HCT116 (cell line): ENCODE data around the gene KPNB1. TPM values are rescaled to one million over a fixed set of nuclear protein-coding genes. Genes with fewer than 3 reads are reported as not detected.

Source experiments
- ATAC-seq: fragments of 200-7000 bp; cut with Tn5 transposase; 2 replicates; pipeline ENCODE4 v1.9.1; 2020; ENCODE audit warnings: mild to moderate bottlenecking, moderate library complexity
- BruUV-seq: library from RNA; stranded (reverse); fragments of 400-500 nt; replicated peaks from 2 replicates; lab custom pipeline; 2021; lab: Mats Ljungman, UMichigan
- CTCF ChIA-PET: fragments of 300-600 bp; sonication (Branson Sonifier 250); formaldehyde crosslinking; loops from one replicate; lab custom pipeline; 2021; ENCODE audit warnings: antibody characterized with exemption; lab: Charles Lee
- POLR2A ChIA-PET: fragments of 300-600, 350-600 bp; sonication (Branson Sonifier 250); formaldehyde crosslinking; loops from one replicate; lab custom pipeline; 2021; ENCODE audit warnings: antibody characterized with exemption; lab: Charles Lee
- RAD21 ChIA-PET, 2 experiments: fragments of 300-600 bp; sonication (Branson Sonifier 250); formaldehyde crosslinking; loops; one replicate each; lab custom pipeline; 2023; ENCODE audit warnings: low total read pairs in 2 of 2; ENCODE audit not compliant: uncharacterized antibody in 2 of 2, unreplicated experiment in 2 of 2, low non-redundant PET in 1 of 2; lab: Charles Lee
- DNase-seq: peaks from one replicate; pipeline ENCODE4 v3.0.0-alpha.2; 2010; ENCODE audit warnings: low read depth, low spot score
- H2AFZ ChIP-seq: fragments of 200-600 bp; shearing (Covaris generic), sonication (generic); 2 replicates; pipeline ENCODE4 v1.6.1; 2017; ENCODE audit warnings: low read depth, mixed run types, mixed read lengths, antibody characterized with exemption, low read length; ENCODE audit not compliant: poor library complexity, severe bottlenecking
- H3K27ac ChIP-seq: 2 replicates; pipeline ENCODE4 v1.5.1; 2012; ENCODE audit warnings: low read depth, low read length
- H3K27me3 ChIP-seq: fragments of 200-600 bp; sonication (generic); 2 replicates; pipeline ENCODE4 v1.6.1; 2016; ENCODE audit warnings: mixed run types, low read length, mixed read lengths; ENCODE audit not compliant: insufficient read depth
- H3K36me3 ChIP-seq, 2 experiments: fragments of 200-500 bp in 1 of 2; fragments of 200-600 bp in 1 of 2; sonication (Bioruptor generic) in 1 of 2; sonication (generic) in 1 of 2; 2 replicates each; pipeline versions ENCODE4 v1.5.1 to v1.6.1; 2014 to 2016; ENCODE audit warnings: low read length in 2 of 2, inconsistent platforms in 1 of 2, mixed read lengths in 1 of 2, mixed run types in 1 of 2; ENCODE audit not compliant: insufficient read depth in 2 of 2, control insufficient read depth in 1 of 2
- H3K4me1 ChIP-seq, 2 experiments: fragments of 200-600 bp in 1 of 2; sonication (generic) in 1 of 2; 2 replicates each; pipeline versions ENCODE4 v1.5.1 to v1.6.1; 2012 to 2017; ENCODE audit warnings: low read length in 2 of 2, inconsistent platforms in 1 of 2, mild to moderate bottlenecking in 1 of 2, mixed read lengths in 1 of 2, mixed run types in 1 of 2, moderate library complexity in 1 of 2; ENCODE audit not compliant: insufficient read depth in 2 of 2, control insufficient read depth in 1 of 2
- H3K4me2 ChIP-seq: fragments of 200-600 bp; sonication (generic); 2 replicates; pipeline ENCODE4 v1.6.1; 2017; ENCODE audit warnings: mixed run types, low read length, mixed read lengths
- H3K4me3 ChIP-seq, 2 experiments: fragments of 200-600 bp in 1 of 2; sonication (generic) in 1 of 2; replicated peaks in 1 of 2; 2 replicates each; pipeline ENCODE4 v1.5.1; 2011 to 2016; ENCODE audit warnings: low read length in 2 of 2, control low read depth in 1 of 2, low read depth in 1 of 2, mild to moderate bottlenecking in 1 of 2, mixed read lengths in 1 of 2, mixed run types in 1 of 2
- H3K79me2 ChIP-seq: fragments of 200-600 bp; sonication (generic); 2 replicates; pipeline ENCODE4 v1.6.1; 2017; ENCODE audit warnings: mild to moderate bottlenecking, mixed run types, low read length, moderate library complexity, mixed read lengths; ENCODE audit not compliant: insufficient read depth
- H3K9ac ChIP-seq: fragments of 200-600 bp; sonication (generic); 2 replicates; pipeline ENCODE4 v1.6.1; 2016; ENCODE audit warnings: low read length, mixed read lengths
- H3K9me2 ChIP-seq: fragments of 200-600 bp; sonication (generic), shearing (Covaris generic); 2 replicates; pipeline ENCODE4 v1.6.1; 2017; ENCODE audit warnings: mixed run types, mild to moderate bottlenecking, moderate library complexity; ENCODE audit not compliant: insufficient read depth
- H3K9me3 ChIP-seq, 2 experiments: fragments of 200-500 bp in 1 of 2; fragments of 200-600 bp in 1 of 2; sonication (Bioruptor generic) in 1 of 2; sonication (generic) in 1 of 2; 2 replicates each; pipeline ENCODE4 v1.6.1; 2014 to 2017; ENCODE audit warnings: low read length in 2 of 2, mixed read lengths in 2 of 2, inconsistent platforms in 1 of 2, low read depth in 1 of 2, mild to moderate bottlenecking in 1 of 2, mixed run types in 1 of 2, moderate library complexity in 1 of 2; ENCODE audit not compliant: control insufficient read depth in 1 of 2, insufficient read depth in 1 of 2
- H4K20me1 ChIP-seq: fragments of 200-600 bp; sonication (generic), shearing (Covaris generic); 2 replicates; pipeline ENCODE4 v1.6.1; 2017; ENCODE audit warnings: mixed run types, mild to moderate bottlenecking, moderate library complexity; ENCODE audit not compliant: insufficient read depth
- ATF3 ChIP-seq: IDR thresholded peaks from 2 replicates; pipeline ENCODE4 v1.6.1; 2012
- CBX3 ChIP-seq: IDR thresholded peaks from 2 replicates; pipeline ENCODE4 v1.6.1; 2012; ENCODE audit warnings: low read depth
- CEBPB ChIP-seq: IDR thresholded peaks from 2 replicates; pipeline ENCODE4 v1.6.1; 2012; ENCODE audit warnings: low read depth
- CTCF ChIP-seq, 3 experiments: fragments of 200-600 bp in 1 of 3; sonication (generic) in 1 of 3; IDR thresholded peaks in 2 of 3; conservative IDR thresholded peaks in 1 of 3; 2 replicates each; pipeline ENCODE4 v1.5.1; 2012 to 2017; ENCODE audit warnings: low read depth in 2 of 3, low read length in 2 of 3, antibody characterized with exemption in 1 of 3, borderline replicate concordance in 1 of 3, control low read depth in 1 of 3, mild to moderate bottlenecking in 1 of 3, mixed read lengths in 1 of 3, mixed run types in 1 of 3, moderate library complexity in 1 of 3; ENCODE audit not compliant: insufficient read depth in 1 of 3
- EGR1 ChIP-seq: IDR thresholded peaks from 2 replicates; pipeline ENCODE4 v1.6.1; 2012; ENCODE audit warnings: low read depth
- ELF1 ChIP-seq: IDR thresholded peaks from 2 replicates; pipeline ENCODE4 v1.6.1; 2012; ENCODE audit warnings: low read depth, borderline replicate concordance
- EZH2 ChIP-seq: fragments of 200-600 bp; sonication (generic); IDR thresholded peaks from 2 replicates; pipeline ENCODE4 v1.6.1; 2017; ENCODE audit warnings: antibody characterized with exemption, mixed run types
- EZH2phosphoT487 ChIP-seq: fragments of 200-600 bp; IDR thresholded peaks from 2 replicates; pipeline ENCODE4 v1.6.1; 2018; ENCODE audit warnings: antibody characterized with exemption, borderline replicate concordance
- JUND ChIP-seq: IDR thresholded peaks from 2 replicates; pipeline ENCODE4 v1.6.1; 2012
- MAX ChIP-seq: IDR thresholded peaks from 2 replicates; pipeline ENCODE4 v1.6.1; 2012
- POLR2A ChIP-seq: IDR thresholded peaks from 2 replicates; pipeline ENCODE4 v1.7.0; 2011; ENCODE audit warnings: borderline replicate concordance; ENCODE audit not compliant: insufficient read depth, insufficient read length; ENCODE audit errors: extremely low read depth
- POLR2AphosphoS5 ChIP-seq: IDR thresholded peaks from 2 replicates; pipeline ENCODE4 v1.6.1; 2011; ENCODE audit warnings: mild to moderate bottlenecking, low read depth, low read length, moderate library complexity
- SIN3A ChIP-seq: IDR thresholded peaks from 2 replicates; pipeline ENCODE4 v1.6.1; 2012; ENCODE audit warnings: low read depth
- SP1 ChIP-seq: IDR thresholded peaks from 2 replicates; pipeline ENCODE4 v1.6.1; 2012; ENCODE audit warnings: low read depth
- SRF ChIP-seq: IDR thresholded peaks from 2 replicates; pipeline ENCODE4 v1.6.1; 2012; ENCODE audit warnings: low read depth
- TCF7L2 ChIP-seq: IDR thresholded peaks from 2 replicates; pipeline ENCODE4 v1.7.0; 2011; ENCODE audit warnings: borderline replicate concordance, inconsistent platforms; ENCODE audit not compliant: insufficient read depth, insufficient read length; ENCODE audit errors: extremely low read depth
- YY1 ChIP-seq: IDR thresholded peaks from 2 replicates; pipeline ENCODE4 v1.6.1; 2011; ENCODE audit warnings: low read length, low read depth, moderate library complexity, mild to moderate bottlenecking; ENCODE audit not compliant: insufficient replicate concordance; ENCODE audit errors: extremely low read depth
- ZFX ChIP-seq: fragments of 450-650 bp; IDR thresholded peaks from 2 replicates; pipeline ENCODE4 v1.6.1; 2017
- intact Hi-C: fragments of 100-400 bp; cut with micrococcal nuclease; formaldehyde crosslinking; loops from 2 replicates; pipeline ENCODE4 v1.10.0; 2022
- total RNA-seq: library from RNA; stranded (reverse); gene quantifications from one replicate; pipeline ENCODE4 v1.2.1, GENCODE V29; 2021; ENCODE audit not compliant: unreplicated experiment
- TF ChIP-seq, protein P1 (sequence below): IDR thresholded peaks from 2 replicates; pipeline ENCODE4 v1.6.1; 2011; ENCODE audit warnings: mild to moderate bottlenecking, low read length, moderate library complexity; ENCODE audit not compliant: insufficient replicate concordance; ENCODE audit errors: extremely low read depth

Gene KPNB1
- total RNA-seq, 1 experiment from 2014 or later, result 526 TPM

GRCh38 chr17:47652570-47652969, 2.9 kb downstream of the KPNB1 start:
- no peaks in the 10 kb centered on the region for H3K9me3 ChIP-seq
- ChIA-PET RAD21 (no interaction called here), CTCF (no interaction called here), POLR2A (interaction anchor here (1.6 kb wide), 1 partner anchor 13 kb away, joined by 5 read pairs; no protein-coding TSS in a partner anchor)
- H3K9ac ChIP-seq, result no peak overlapping the region
- H3K27ac ChIP-seq, result no peak overlapping the region
- peaks cover 80% of the 10 kb centered on the region for H3K79me2 ChIP-seq
- no peak overlapping the region for H3K4me3 ChIP-seq
- no peak for ATAC-seq
- no peak for TF ChIP-seq MAX
- TF ChIP-seq CTCF (IDR thresholded peaks at IDR 0.05 in 2 of 3, conservative IDR thresholded peaks at IDR 0.05 in 1 of 3; ENCODE audit: borderline replicate concordance in 1 of 3, insufficient read depth in 1 of 3, low read depth in 2 of 3, low read length in 2 of 3), result no peak
- TF ChIP-seq EGR1, result no peak
- TF ChIP-seq SIN3A, result no peak
- TF ChIP-seq EZH2phosphoT487, result no peak
- no peak for TF ChIP-seq ELF1
- no peak for TF ChIP-seq POLR2A
- no peak for TF ChIP-seq EZH2
- no peak for TF ChIP-seq TCF7L2
- TF ChIP-seq SP1, result no peak
- TF ChIP-seq, protein P1, sequence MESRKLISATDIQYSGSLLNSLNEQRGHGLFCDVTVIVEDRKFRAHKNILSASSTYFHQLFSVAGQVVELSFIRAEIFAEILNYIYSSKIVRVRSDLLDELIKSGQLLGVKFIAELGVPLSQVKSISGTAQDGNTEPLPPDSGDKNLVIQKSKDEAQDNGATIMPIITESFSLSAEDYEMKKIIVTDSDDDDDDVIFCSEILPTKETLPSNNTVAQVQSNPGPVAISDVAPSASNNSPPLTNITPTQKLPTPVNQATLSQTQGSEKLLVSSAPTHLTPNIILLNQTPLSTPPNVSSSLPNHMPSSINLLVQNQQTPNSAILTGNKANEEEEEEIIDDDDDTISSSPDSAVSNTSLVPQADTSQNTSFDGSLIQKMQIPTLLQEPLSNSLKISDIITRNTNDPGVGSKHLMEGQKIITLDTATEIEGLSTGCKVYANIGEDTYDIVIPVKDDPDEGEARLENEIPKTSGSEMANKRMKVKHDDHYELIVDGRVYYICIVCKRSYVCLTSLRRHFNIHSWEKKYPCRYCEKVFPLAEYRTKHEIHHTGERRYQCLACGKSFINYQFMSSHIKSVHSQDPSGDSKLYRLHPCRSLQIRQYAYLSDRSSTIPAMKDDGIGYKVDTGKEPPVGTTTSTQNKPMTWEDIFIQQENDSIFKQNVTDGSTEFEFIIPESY, result no peak
- no peak for TF ChIP-seq ZFX
- no peak for TF ChIP-seq JUND
- no peak for TF ChIP-seq POLR2AphosphoS5
- TF ChIP-seq ATF3, result no peak
- no peak for TF ChIP-seq YY1
- TF ChIP-seq CBX3, result no peak
- no peak for TF ChIP-seq SRF
- no peak for TF ChIP-seq CEBPB
- no peak overlapping the region for H2AFZ ChIP-seq
- H3K4me2 ChIP-seq, result no peak overlapping the region
- H3K27me3 ChIP-seq, result no peaks in the 10 kb centered on the region
- DNase-seq, result no peak
- H3K36me3 ChIP-seq, result peaks cover 55 to 62% of the 10 kb centered on the region in 2 experiments
- peaks cover 38% of the 10 kb centered on the region; the same call in 1 of the 2 replicates for H4K20me1 ChIP-seq
- BruUV-seq, result no TSS peak
- H3K4me1 ChIP-seq, result peaks cover 14 to 21% of the 10 kb centered on the region in 2 experiments; a peak in 3 of 4 replicates
- H3K9me2 ChIP-seq, result no peaks in the 10 kb centered on the region
- intact Hi-C loops, result loop anchor here (10.0 kb wide), 1 partner anchor 242 kb away; the partner anchor contains the start of gene SP2
